ENCODE data around the gene PTK6. TPM values are rescaled to one million over a fixed set of nuclear protein-coding genes. Genes with fewer than 3 reads are reported as not detected.

PTK6 gene
- total RNA-seq, 1 donor from 2014 or later: 4.2 TPM

GRCh38 chr20:63539092-63539430 is 1.9 kb upstream of the PTK6 start:
- Histone ChIP-seq H3K36me3 (no peaks in the 10 kb centered on the region), H3K27ac (peak overlapping the region; percentile 88), H3K4me3 (no peak overlapping the region), H3K27me3 (ENCODE audit: low read depth) (peaks cover 6% of the 10 kb centered on the region), H3K9me3 (no peaks in the 10 kb centered on the region), H3K4me1 (peaks cover 40% of the 10 kb centered on the region)
- intact Hi-C loops (cut with DNase I): no loop called here
- TF ChIP-seq CTCF (IDR thresholded peaks at IDR 0.05): no peak
- ATAC-seq (no peak), DNase-seq (no peak)

GRCh38 chr20:63538204-63539091 is 1.3 kb upstream of the PTK6 start:
- peaks cover 45% of the 10 kb centered on the region for H3K4me1 ChIP-seq
- peak overlapping the region; percentile 60 for H3K4me3 ChIP-seq
- DNase-seq (peak; percentile 86), ATAC-seq (peak; percentile 35 to 36)
- peaks cover 6% of the 10 kb centered on the region for H3K27me3 ChIP-seq (ENCODE audit: low read depth)
- H3K9me3 ChIP-seq: no peaks in the 10 kb centered on the region
- TF ChIP-seq CTCF (IDR thresholded peaks at IDR 0.05): peak; percentile 36
- H3K27ac ChIP-seq: peak overlapping the region; percentile 88
- H3K36me3 ChIP-seq: no peaks in the 10 kb centered on the region
- intact Hi-C loops (cut with DNase I): no loop called here

- peak overlapping the region; percentile 88 for H3K27ac ChIP-seq
- H3K36me3 ChIP-seq: no peaks in the 10 kb centered on the region
- ATAC-seq (peak; percentile 94 to 95), DNase-seq (peak; percentile 98)
- TF ChIP-seq CTCF (IDR thresholded peaks at IDR 0.05): peak; percentile 98
- peak overlapping the region; percentile 60 for H3K4me3 ChIP-seq
- H3K27me3 ChIP-seq (ENCODE audit: low read depth): peaks cover 6% of the 10 kb centered on the region
- H3K9me3 ChIP-seq: no peaks in the 10 kb centered on the region
- intact Hi-C loops (cut with DNase I): no loop called here
- H3K4me1 ChIP-seq: peaks cover 45% of the 10 kb centered on the region
Observed at GRCh38 chr20:63537525-63538203, 488 bp upstream of the PTK6 start.

- H3K4me1 ChIP-seq: peaks cover 45% of the 10 kb centered on the region
- intact Hi-C loops (cut with DNase I): no loop called here
- peaks cover 6% of the 10 kb centered on the region for H3K27me3 ChIP-seq (ENCODE audit: low read depth)
- TF ChIP-seq CTCF (IDR thresholded peaks at IDR 0.05): no peak
- no peaks in the 10 kb centered on the region for H3K36me3 ChIP-seq
- H3K4me3 ChIP-seq: peak overlapping the region; percentile 60
- H3K9me3 ChIP-seq: no peaks in the 10 kb centered on the region
- no peak for ATAC-seq
- H3K27ac ChIP-seq: peak overlapping the region; percentile 88
- no peak for DNase-seq
Observed at GRCh38 chr20:63536241-63536977, 767 bp downstream of the PTK6 start.

- Histone ChIP-seq H3K4me3 (no peak overlapping the region), H3K27ac (peak overlapping the region; percentile 6), H3K27me3 (ENCODE audit: low read depth) (peaks cover 6% of the 10 kb centered on the region), H3K9me3 (no peaks in the 10 kb centered on the region), H3K4me1 (peaks cover 45% of the 10 kb centered on the region), H3K36me3 (no peaks in the 10 kb centered on the region)
- no peak for TF ChIP-seq CTCF (IDR thresholded peaks at IDR 0.05)
- intact Hi-C loops (cut with DNase I): no loop called here
- ATAC-seq: no peak
- peak; percentile 54 for DNase-seq
Observed at GRCh38 chr20:63534831-63535651, 2.1 kb downstream of the PTK6 start.
